ENCODE results near the gene SLC37A4.

GRCh38 chr11:119019996-119020395 lies 10.7 kb downstream of the SLC37A4 start:
- TF ChIP-seq, protein P1, sequence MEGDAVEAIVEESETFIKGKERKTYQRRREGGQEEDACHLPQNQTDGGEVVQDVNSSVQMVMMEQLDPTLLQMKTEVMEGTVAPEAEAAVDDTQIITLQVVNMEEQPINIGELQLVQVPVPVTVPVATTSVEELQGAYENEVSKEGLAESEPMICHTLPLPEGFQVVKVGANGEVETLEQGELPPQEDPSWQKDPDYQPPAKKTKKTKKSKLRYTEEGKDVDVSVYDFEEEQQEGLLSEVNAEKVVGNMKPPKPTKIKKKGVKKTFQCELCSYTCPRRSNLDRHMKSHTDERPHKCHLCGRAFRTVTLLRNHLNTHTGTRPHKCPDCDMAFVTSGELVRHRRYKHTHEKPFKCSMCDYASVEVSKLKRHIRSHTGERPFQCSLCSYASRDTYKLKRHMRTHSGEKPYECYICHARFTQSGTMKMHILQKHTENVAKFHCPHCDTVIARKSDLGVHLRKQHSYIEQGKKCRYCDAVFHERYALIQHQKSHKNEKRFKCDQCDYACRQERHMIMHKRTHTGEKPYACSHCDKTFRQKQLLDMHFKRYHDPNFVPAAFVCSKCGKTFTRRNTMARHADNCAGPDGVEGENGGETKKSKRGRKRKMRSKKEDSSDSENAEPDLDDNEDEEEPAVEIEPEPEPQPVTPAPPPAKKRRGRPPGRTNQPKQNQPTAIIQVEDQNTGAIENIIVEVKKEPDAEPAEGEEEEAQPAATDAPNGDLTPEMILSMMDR (IDR thresholded peaks at IDR 0.05): no peak
- no peak for TF ChIP-seq POLR2A (IDR thresholded peaks at IDR 0.05)

Data from thyroid gland (tissue), 4 donors.